Umbilical cord (tissue), 2 donors: Measurements from ENCODE around the gene NPEPPS. TPM values are rescaled to one million over a fixed set of nuclear protein-coding genes. Genes with fewer than 3 reads are reported as not detected.

Experiments used
- DNase-seq: peaks from one replicate; pipeline ENCODE4 v3.0.0-alpha.2; 2015; ENCODE audit warnings: low spot score
- total RNA-seq: library from RNA; depleted of rRNA; stranded (reverse); fragments of >200 nt; gene quantifications from one replicate; pipeline ENCODE4 v1.2.3, GENCODE V29; 2014; ENCODE audit warnings: low replicate concordance; ENCODE audit not compliant: insufficient read depth

Gene NPEPPS
- total RNA-seq, 1 donor from 2014 or later, result 168 TPM

DNA sequence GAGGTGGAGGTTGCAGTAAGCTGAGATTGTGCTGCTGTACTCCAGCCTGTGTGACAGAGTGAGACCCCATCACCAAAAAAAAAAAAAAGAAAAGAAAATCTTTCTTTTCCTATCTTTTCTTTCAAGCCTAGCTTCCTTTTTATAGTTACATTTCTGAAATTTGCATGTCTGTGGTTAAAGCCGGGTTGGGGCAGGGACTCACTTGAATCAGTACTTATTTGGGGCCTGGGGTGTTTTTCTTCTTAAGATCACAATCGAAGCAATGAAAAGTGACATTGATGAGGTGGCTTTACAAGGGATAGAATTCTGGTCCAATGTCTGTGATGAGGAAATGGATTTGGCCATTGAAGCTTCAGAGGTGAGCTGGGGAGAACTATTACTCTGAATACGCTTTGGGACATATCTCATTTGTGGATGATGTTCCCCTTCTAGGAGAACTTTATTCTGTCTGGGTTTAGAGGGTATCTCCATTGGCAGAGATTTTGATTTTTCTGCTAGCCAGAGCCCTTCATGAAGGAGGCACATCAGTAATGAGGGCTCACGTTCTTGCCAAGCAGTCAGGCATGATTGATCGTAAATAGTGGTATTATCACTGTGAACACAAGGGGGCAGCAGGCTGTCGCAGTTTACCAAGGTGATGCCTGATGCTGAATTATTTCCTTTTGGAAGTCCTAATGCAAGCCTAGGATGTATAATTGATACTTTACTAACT, 133.2 kb downstream of the NPEPPS start:
- DNase-seq, result peak; percentile 47

DNA sequence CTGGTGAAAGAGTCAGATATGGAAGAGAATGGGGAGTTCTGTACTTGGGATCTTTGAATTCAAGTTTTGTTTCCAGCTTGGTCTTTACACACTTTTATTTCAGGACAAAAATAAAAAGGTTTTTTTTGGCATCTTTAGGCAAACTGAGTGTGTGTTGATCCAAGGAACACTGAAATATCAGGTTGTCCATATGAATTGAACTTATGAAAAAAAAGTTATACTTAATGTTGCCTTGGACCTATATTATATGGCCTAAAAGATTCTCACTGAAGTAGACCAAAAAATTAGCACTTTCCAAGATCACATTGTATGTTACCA, 133.7 kb downstream of the NPEPPS start:
- DNase-seq, result no peak

GRCh38 chr17:47665655-47666054, 134.7 kb downstream of the NPEPPS start:
- no peak for DNase-seq

DNA sequence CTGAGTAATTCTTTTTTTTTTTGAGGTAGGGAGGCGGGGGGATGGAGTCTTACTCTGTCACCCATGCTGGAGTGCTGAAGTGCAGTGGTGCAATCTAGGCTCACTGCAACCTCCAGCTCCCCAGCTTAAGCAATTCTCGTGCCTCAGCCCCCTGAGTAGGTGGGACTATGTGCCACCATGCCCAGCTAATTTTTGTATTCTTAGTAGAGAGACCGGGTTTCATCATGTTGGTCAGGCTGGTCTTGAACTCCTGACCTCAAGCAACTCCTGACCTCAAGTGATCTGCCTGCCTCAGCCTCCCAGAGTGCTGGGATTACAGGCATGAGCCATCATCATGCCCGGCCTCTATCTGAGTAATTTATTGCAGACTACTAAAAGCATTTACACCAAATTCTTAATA, 138.2 kb downstream of the NPEPPS start:
- DNase-seq, result no peak

DNA sequence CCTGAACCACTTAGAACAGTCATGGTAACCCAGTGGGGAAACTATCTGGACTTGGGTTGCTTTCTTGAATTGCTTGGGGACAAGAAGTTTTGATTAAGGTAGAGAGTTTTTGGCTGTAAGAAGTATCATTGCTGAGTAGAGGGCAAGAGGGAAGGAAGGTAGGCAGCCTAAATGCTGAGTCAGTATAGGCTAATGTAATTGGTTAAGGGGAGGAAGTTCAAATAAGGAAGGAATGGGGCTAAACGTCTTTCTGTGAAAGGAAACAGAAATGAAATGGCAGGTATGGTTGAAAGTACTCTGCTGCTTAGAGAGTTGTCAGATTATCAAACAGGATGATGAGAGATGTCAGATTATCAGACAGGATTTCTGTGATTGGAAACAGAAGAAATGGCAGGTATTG, 139.2 kb downstream of the NPEPPS start:
- no peak for DNase-seq

Other genes with a start within 250 kb of the NPEPPS start
- gene EFCAB13, start 207.2 kb upstream of the NPEPPS start, total RNA-seq, result 41.2 TPM
- 163 TPM for gene KPNB1, start 118.8 kb downstream of the NPEPPS start, total RNA-seq
- 6.3 TPM for gene TBKBP1, start 163.1 kb downstream of the NPEPPS start, total RNA-seq
- gene TBX21, start 202.1 kb downstream of the NPEPPS start, total RNA-seq, result 1.4 TPM